ENCODE results near the gene LDLRAD3. TPM values are rescaled to one million over a fixed set of nuclear protein-coding genes. Genes with fewer than 3 reads are reported as not detected.
A peak's percentile ranks its signal among the peaks of the same experiment; 100 is the strongest.

Gene LDLRAD3
- total RNA-seq, 1 donor from 2014 or later: 35.6 TPM

GRCh38 chr11:36127550-36127949, 183.7 kb downstream of the LDLRAD3 start:
- Mint-ChIP-seq H3K27me3 (ENCODE audit: insufficient read depth, low read depth) (peaks cover 3% of the 10 kb centered on the region), H3K4me1 (peaks cover 40% of the 10 kb centered on the region), H3K36me3 (no peaks in the 10 kb centered on the region), H3K27ac (peak overlapping the region; percentile 80), H3K4me3 (no peak overlapping the region), H3K9me3 (no peaks in the 10 kb centered on the region)
- H3F3A ChIP-seq (ENCODE audit: low read depth): peaks cover 33% of the 10 kb centered on the region
- H2AFZ ChIP-seq (replicated peaks): no peak overlapping the region
- no peaks in the 10 kb centered on the region for H3K9me3 ChIP-seq (ENCODE audit: low read depth)
- no peak overlapping the region for H3K27ac ChIP-seq
- no peaks in the 10 kb centered on the region for H3K36me3 ChIP-seq
- H3K27me3 ChIP-seq: no peaks in the 10 kb centered on the region
- H4K20me1 ChIP-seq (ENCODE audit: low read depth): no peaks in the 10 kb centered on the region
- DNase-seq (ENCODE audit: low spot score): no peak
- H3K4me3 ChIP-seq: no peak overlapping the region
- no peak overlapping the region for H3K9ac ChIP-seq
- H3K4me2 ChIP-seq: no peak overlapping the region
- no peak for TF ChIP-seq EZH2phosphoT487 (IDR thresholded peaks at IDR 0.05)
- TF ChIP-seq CTCF (IDR thresholded peaks at IDR 0.05): no peak
- H3K79me2 ChIP-seq (ENCODE audit: low read depth): peaks cover 40% of the 10 kb centered on the region
- peaks cover 23% of the 10 kb centered on the region for H3K4me1 ChIP-seq

DNA sequence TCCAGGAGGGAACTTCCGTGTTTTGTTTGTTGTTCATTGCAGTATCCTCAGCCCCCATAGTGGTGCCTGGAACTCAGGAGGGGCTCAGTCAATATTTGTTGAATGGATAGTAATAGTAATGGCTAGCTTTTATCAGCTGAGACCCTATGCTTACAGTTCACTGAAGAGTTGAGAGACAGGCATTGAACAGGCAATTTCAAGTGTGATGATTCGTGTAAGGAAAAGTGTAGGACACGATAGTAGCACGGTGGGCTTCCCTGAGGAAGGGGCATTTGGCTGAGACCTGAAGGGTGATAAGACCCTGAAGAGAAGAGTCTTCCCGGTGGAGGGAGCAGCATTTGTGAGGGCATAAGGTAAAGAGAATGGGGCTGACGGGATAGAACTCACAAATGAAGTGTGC, 186.1 kb downstream of the LDLRAD3 start:
- Histone ChIP-seq H3K27me3 (no peaks in the 10 kb centered on the region), H3K9me3 (ENCODE audit: low read depth) (no peaks in the 10 kb centered on the region), H3K4me3 (no peak overlapping the region), H4K20me1 (ENCODE audit: low read depth) (no peaks in the 10 kb centered on the region), H3K4me2 (no peak overlapping the region), H3K9ac (no peak overlapping the region), H3K4me1 (peaks cover 23% of the 10 kb centered on the region), H3K27ac (no peak overlapping the region), H3F3A (ENCODE audit: low read depth) (peaks cover 33% of the 10 kb centered on the region), H3K36me3 (no peaks in the 10 kb centered on the region), H2AFZ (replicated peaks) (no peak overlapping the region), H3K79me2 (ENCODE audit: low read depth) (peaks cover 49% of the 10 kb centered on the region)
- Mint-ChIP-seq H3K4me1 (peaks cover 36% of the 10 kb centered on the region), H3K36me3 (no peaks in the 10 kb centered on the region), H3K27me3 (ENCODE audit: insufficient read depth, low read depth) (peaks cover 3% of the 10 kb centered on the region), H3K9me3 (no peaks in the 10 kb centered on the region), H3K4me3 (no peak overlapping the region), H3K27ac (no peak overlapping the region)
- TF ChIP-seq EZH2phosphoT487 (IDR thresholded peaks at IDR 0.05) (no peak), CTCF (IDR thresholded peaks at IDR 0.05) (no peak), EZH2 (IDR thresholded peaks at IDR 0.05) (no peak)
- no peak for DNase-seq (ENCODE audit: low spot score)

- no peaks in the 10 kb centered on the region for H3K9me3 Mint-ChIP-seq
- peaks cover 23% of the 10 kb centered on the region for H3K4me1 ChIP-seq
- no peak overlapping the region for H3K9ac ChIP-seq
- H4K20me1 ChIP-seq (ENCODE audit: low read depth): no peaks in the 10 kb centered on the region
- peaks cover 3% of the 10 kb centered on the region for H3K27me3 Mint-ChIP-seq (ENCODE audit: insufficient read depth, low read depth)
- no peaks in the 10 kb centered on the region for H3K36me3 Mint-ChIP-seq
- no peaks in the 10 kb centered on the region for H3K27me3 ChIP-seq
- TF ChIP-seq EZH2 (IDR thresholded peaks at IDR 0.05): no peak
- H3K79me2 ChIP-seq (ENCODE audit: low read depth): peaks cover 47% of the 10 kb centered on the region
- H3K4me2 ChIP-seq: no peak overlapping the region
- H3K4me3 Mint-ChIP-seq: no peak overlapping the region
- no peaks in the 10 kb centered on the region for H3K36me3 ChIP-seq
- H3K27ac ChIP-seq: peak overlapping the region; percentile 90
- no peak overlapping the region for H3K27ac Mint-ChIP-seq
- no peak for DNase-seq (ENCODE audit: low spot score)
- H3K4me3 ChIP-seq: no peak overlapping the region
- H2AFZ ChIP-seq (replicated peaks): no peak overlapping the region
- H3F3A ChIP-seq (ENCODE audit: low read depth): peaks cover 33% of the 10 kb centered on the region
- peaks cover 32% of the 10 kb centered on the region for H3K4me1 Mint-ChIP-seq
- no peaks in the 10 kb centered on the region for H3K9me3 ChIP-seq (ENCODE audit: low read depth)
These were observed 186.5 kb downstream of the LDLRAD3 start for GRCh38 chr11:36130401-36130800.

DNA sequence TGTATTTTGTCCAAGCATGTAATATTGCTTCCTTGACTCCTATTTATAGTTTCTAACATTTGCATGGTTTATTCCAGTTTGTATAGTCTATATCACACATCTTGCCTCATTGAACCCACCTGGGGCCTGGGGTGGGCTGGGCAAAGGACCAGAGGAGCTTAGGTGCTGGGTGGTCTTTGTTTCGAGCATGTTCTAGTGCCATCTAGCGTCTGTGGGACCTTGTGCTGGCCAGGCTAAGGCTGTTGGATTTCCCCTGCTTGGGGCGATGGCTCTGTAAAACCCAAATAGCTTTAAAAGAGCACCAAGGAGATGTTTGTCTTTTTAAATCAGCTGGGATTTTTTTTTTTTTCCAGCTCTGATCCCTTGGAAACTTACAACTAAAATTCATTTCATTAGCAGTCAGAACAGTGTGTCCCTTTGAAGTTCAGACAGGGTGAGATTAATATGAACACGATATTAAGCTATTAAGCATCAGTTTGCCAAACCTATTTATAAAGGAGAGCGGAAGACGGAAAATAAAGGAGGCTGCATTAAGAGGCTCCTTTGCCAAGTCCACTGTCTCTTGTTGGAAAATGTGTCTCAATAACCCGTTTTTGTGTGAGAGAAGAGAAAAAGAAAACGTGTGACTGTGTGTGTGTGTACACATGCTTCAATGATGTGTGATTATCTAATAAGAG, 188.0 kb downstream of the LDLRAD3 start:
- H3K4me1 ChIP-seq: peaks cover 9% of the 10 kb centered on the region
- H3F3A ChIP-seq (ENCODE audit: low read depth): peaks cover 24% of the 10 kb centered on the region
- Mint-ChIP-seq H3K27ac (no peak overlapping the region), H3K27me3 (ENCODE audit: insufficient read depth, low read depth) (peaks cover 3% of the 10 kb centered on the region), H3K9me3 (no peaks in the 10 kb centered on the region), H3K4me1 (peaks cover 22% of the 10 kb centered on the region), H3K4me3 (no peak overlapping the region), H3K36me3 (peaks cover 5% of the 10 kb centered on the region)
- TF ChIP-seq EZH2 (IDR thresholded peaks at IDR 0.05) (no peak), CTCF (IDR thresholded peaks at IDR 0.05) (peak; percentile 83)
- no peaks in the 10 kb centered on the region for H3K27me3 ChIP-seq
- no peaks in the 10 kb centered on the region for H4K20me1 ChIP-seq (ENCODE audit: low read depth)
- H2AFZ ChIP-seq (replicated peaks): no peak overlapping the region
- no peaks in the 10 kb centered on the region for H3K9me3 ChIP-seq (ENCODE audit: low read depth)
- no peaks in the 10 kb centered on the region for H3K36me3 ChIP-seq
- no peak overlapping the region for H3K27ac ChIP-seq
- H3K9ac ChIP-seq: no peak overlapping the region
- peaks cover 45% of the 10 kb centered on the region for H3K79me2 ChIP-seq (ENCODE audit: low read depth)
- no peak overlapping the region for H3K4me2 ChIP-seq
- no peak overlapping the region for H3K4me3 ChIP-seq
- DNase-seq (ENCODE audit: low spot score): peak; percentile 85
